HepG2 (cell line): Measurements from ENCODE around the gene DDRGK1. TPM values are rescaled to one million over a fixed set of nuclear protein-coding genes. Genes with fewer than 3 reads are reported as not detected.
A peak's percentile ranks its signal among the peaks of the same experiment; 100 is the strongest.

Experiments
- ELF4 ChIP-seq: sonication (generic); formaldehyde crosslinking; IDR thresholded peaks from 2 replicates; pipeline ENCODE4 v1.5.0; 2020; ENCODE audit warnings: missing genetic modification reagents, mild to moderate bottlenecking, moderate library complexity, borderline replicate concordance
- EZH2 ChIP-seq: conservative IDR thresholded peaks from 2 replicates; pipeline ENCODE4 v1.6.1; 2012; ENCODE audit warnings: mild to moderate bottlenecking, low read depth, low read length, moderate library complexity
- HDAC2 ChIP-seq: sonication (generic); formaldehyde crosslinking; IDR thresholded peaks from 2 replicates; pipeline ENCODE4 v1.4.0; 2020; ENCODE audit warnings: missing genetic modification reagents
- MAFG ChIP-seq: sonication (generic); formaldehyde crosslinking; IDR thresholded peaks from 2 replicates; pipeline ENCODE4 v1.5.1; 2020; ENCODE audit warnings: mild to moderate bottlenecking, missing genetic modification reagents
- NFE2 ChIP-seq: sonication (generic); formaldehyde crosslinking; IDR thresholded peaks from 2 replicates; pipeline ENCODE4 v1.4.0; 2020; ENCODE audit warnings: missing genetic modification reagents
- NFIB ChIP-seq: sonication (generic); formaldehyde crosslinking; IDR thresholded peaks from 2 replicates; pipeline ENCODE4 v1.9.0; 2021; ENCODE audit warnings: missing genetic modification reagents, mild to moderate bottlenecking, borderline replicate concordance
- PITX1 ChIP-seq: sonication (generic); formaldehyde crosslinking; IDR thresholded peaks from 2 replicates; pipeline ENCODE4 v1.5.1; 2020; ENCODE audit warnings: mild to moderate bottlenecking, missing genetic modification reagents
- RFXAP ChIP-seq: sonication (generic); formaldehyde crosslinking; IDR thresholded peaks from 2 replicates; pipeline ENCODE4 v1.4.0; 2020; ENCODE audit warnings: missing genetic modification reagents, borderline replicate concordance
- SAP130 ChIP-seq: IDR thresholded peaks from 2 replicates; pipeline ENCODE4 v1.6.1; 2016; ENCODE audit warnings: low read depth
- SP1 ChIP-seq, 2 experiments: fragments of 450-650 bp in 1 of 2; sonication (generic) in 1 of 2; formaldehyde crosslinking in 1 of 2; IDR thresholded peaks; 2 replicates each; pipeline versions ENCODE4 v1.4.0 to v1.6.1; 2016 to 2020; ENCODE audit warnings: missing genetic modification reagents in 1 of 2
- SSRP1 ChIP-seq: IDR thresholded peaks from 2 replicates; pipeline ENCODE4 v1.6.1; 2016; ENCODE audit warnings: control low read depth
- ZMYM4 ChIP-seq: sonication (generic); formaldehyde crosslinking; IDR thresholded peaks from 2 replicates; pipeline ENCODE4 v1.8.1; 2023; ENCODE audit warnings: mild to moderate bottlenecking, missing genetic modification reagents
- ZNF260 ChIP-seq: sonication (generic); formaldehyde crosslinking; IDR thresholded peaks from 2 replicates; pipeline ENCODE4 v1.4.0; 2020; ENCODE audit warnings: missing genetic modification reagents, low read depth, mild to moderate bottlenecking, borderline replicate concordance
- ZNF687 ChIP-seq: sonication (generic); formaldehyde crosslinking; IDR thresholded peaks from 2 replicates; pipeline ENCODE4 v1.5.1; 2020; ENCODE audit warnings: mild to moderate bottlenecking, missing genetic modification reagents, moderate library complexity
- ZNF747 ChIP-seq: sonication (generic); formaldehyde crosslinking; IDR thresholded peaks from 2 replicates; pipeline ENCODE4 v1.8.1; 2023; ENCODE audit warnings: missing genetic modification reagents, mild to moderate bottlenecking, borderline replicate concordance
- ZNF784 ChIP-seq: sonication (generic); formaldehyde crosslinking; IDR thresholded peaks from 2 replicates; pipeline ENCODE4 v1.5.1; 2020; ENCODE audit warnings: missing genetic modification reagents, mild to moderate bottlenecking, borderline replicate concordance
- ZNF792 ChIP-seq: IDR thresholded peaks from 2 replicates; pipeline ENCODE4 v1.6.1; 2016
- ZNF878 ChIP-seq: sonication (generic); formaldehyde crosslinking; IDR thresholded peaks from 2 replicates; pipeline ENCODE4 v1.8.1; 2023; ENCODE audit warnings: mild to moderate bottlenecking, missing genetic modification reagents, moderate library complexity
- polyA plus RNA-seq, 8 experiments: library from polyadenylated mRNA; depleted of rRNA in 3 of 8; stranded (reverse) in 7 of 8; unstranded in 1 of 8; fragments of >200 nt; fragmentation: Illumina TruSeq in 4 of 8; extraction: Trizol in 4 of 8; gene quantifications; 2 replicates each; pipeline versions ENCODE4 v1.2.1 to v1.2.3, GENCODE V29; 2011 to 2016; ENCODE audit warnings: low read depth in 4 of 8, missing spikeins in 1 of 8, mixed read lengths in 1 of 8; ENCODE audit not compliant: insufficient read depth in 1 of 8
- total RNA-seq, 5 experiments: library from RNA; depleted of rRNA; stranded (reverse); fragments of >200 nt; fragmentation: Illumina TruSeq; extraction: Trizol; gene quantifications; 2 replicates each; pipeline ENCODE4 v1.2.3, GENCODE V29; 2016; ENCODE audit warnings: low read depth in 1 of 5
- TF ChIP-seq, protein P1 (sequence below): sonication (generic); formaldehyde crosslinking; conservative IDR thresholded peaks from 2 replicates; pipeline ENCODE4 v1.8.0; 2022; ENCODE audit warnings: low read depth, missing genetic modification reagents
- TF ChIP-seq, protein P2 (sequence below): sonication (generic); formaldehyde crosslinking; conservative IDR thresholded peaks from 2 replicates; pipeline ENCODE4 v1.4.0; 2020; ENCODE audit warnings: missing genetic modification reagents
- TF ChIP-seq, protein P3 (sequence below): sonication (generic); formaldehyde crosslinking; IDR thresholded peaks from 2 replicates; pipeline ENCODE4 v1.4.0; 2020; ENCODE audit warnings: mild to moderate bottlenecking, missing genetic modification reagents

The DDRGK1 gene
- total and polyA plus RNA-seq, 2 of the 13 experiments (the other 11 are each of a cell fraction or from before 2014, with no cell fraction given), result 96.7 to 149 TPM

- TF ChIP-seq, protein P1, sequence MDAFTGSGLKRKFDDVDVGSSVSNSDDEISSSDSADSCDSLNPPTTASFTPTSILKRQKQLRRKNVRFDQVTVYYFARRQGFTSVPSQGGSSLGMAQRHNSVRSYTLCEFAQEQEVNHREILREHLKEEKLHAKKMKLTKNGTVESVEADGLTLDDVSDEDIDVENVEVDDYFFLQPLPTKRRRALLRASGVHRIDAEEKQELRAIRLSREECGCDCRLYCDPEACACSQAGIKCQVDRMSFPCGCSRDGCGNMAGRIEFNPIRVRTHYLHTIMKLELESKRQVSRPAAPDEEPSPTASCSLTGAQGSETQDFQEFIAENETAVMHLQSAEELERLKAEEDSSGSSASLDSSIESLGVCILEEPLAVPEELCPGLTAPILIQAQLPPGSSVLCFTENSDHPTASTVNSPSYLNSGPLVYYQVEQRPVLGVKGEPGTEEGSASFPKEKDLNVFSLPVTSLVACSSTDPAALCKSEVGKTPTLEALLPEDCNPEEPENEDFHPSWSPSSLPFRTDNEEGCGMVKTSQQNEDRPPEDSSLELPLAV (CRISPR knock-in tag), result no peak; the same call in none of the 2 replicates
- TF ChIP-seq SAP130 (CRISPR knock-in tag), result peak; percentile 80
- TF ChIP-seq NFIB (CRISPR knock-in tag), result no peak
- TF ChIP-seq SP1 (IDR thresholded peaks at IDR 0.05), result no peak
- TF ChIP-seq SP1 (CRISPR knock-in tag; IDR thresholded peaks at IDR 0.05), result no peak; the same call in 1 of the 2 replicates
- no peak for TF ChIP-seq MAFG
- no peak for TF ChIP-seq ZNF260 (CRISPR knock-in tag)
- peak; percentile 33; the same call in 1 of the 2 replicates for TF ChIP-seq ZNF784
- TF ChIP-seq ZMYM4 (CRISPR knock-in tag), result peak; percentile 19; the same call in 1 of the 2 replicates
- TF ChIP-seq ELF4 (CRISPR knock-in tag), result no peak
- peak; percentile 24; the same call in 1 of the 2 replicates for TF ChIP-seq PITX1
- no peak for TF ChIP-seq EZH2
- TF ChIP-seq RFXAP, result no peak
- TF ChIP-seq ZNF878 (CRISPR knock-in tag), result no peak
- no peak for TF ChIP-seq ZNF792 (CRISPR knock-in tag)
- peak; percentile 25 for TF ChIP-seq ZNF747 (CRISPR knock-in tag)
- no peak for TF ChIP-seq ZNF687 (CRISPR knock-in tag)
- no peak for TF ChIP-seq NFE2 (CRISPR knock-in tag)
- TF ChIP-seq HDAC2 (CRISPR knock-in tag), result no peak
- TF ChIP-seq, protein P2, sequence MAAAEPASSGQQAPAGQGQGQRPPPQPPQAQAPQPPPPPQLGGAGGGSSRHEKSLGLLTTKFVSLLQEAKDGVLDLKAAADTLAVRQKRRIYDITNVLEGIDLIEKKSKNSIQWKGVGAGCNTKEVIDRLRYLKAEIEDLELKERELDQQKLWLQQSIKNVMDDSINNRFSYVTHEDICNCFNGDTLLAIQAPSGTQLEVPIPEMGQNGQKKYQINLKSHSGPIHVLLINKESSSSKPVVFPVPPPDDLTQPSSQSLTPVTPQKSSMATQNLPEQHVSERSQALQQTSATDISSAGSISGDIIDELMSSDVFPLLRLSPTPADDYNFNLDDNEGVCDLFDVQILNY, result no peak
- TF ChIP-seq, protein P3, sequence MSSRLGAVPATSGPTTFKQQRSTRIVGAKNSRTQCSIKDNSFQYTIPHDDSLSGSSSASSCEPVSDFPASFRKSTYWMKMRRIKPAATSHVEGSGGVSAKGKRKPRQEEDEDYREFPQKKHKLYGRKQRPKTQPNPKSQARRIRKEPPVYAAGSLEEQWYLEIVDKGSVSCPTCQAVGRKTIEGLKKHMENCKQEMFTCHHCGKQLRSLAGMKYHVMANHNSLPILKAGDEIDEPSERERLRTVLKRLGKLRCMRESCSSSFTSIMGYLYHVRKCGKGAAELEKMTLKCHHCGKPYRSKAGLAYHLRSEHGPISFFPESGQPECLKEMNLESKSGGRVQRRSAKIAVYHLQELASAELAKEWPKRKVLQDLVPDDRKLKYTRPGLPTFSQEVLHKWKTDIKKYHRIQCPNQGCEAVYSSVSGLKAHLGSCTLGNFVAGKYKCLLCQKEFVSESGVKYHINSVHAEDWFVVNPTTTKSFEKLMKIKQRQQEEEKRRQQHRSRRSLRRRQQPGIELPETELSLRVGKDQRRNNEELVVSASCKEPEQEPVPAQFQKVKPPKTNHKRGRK, result peak; percentile 71; the same call in 1 of the 2 replicates
- TF ChIP-seq SSRP1 (CRISPR knock-in tag), result 0 out of 2 replicates have a peak, but pooled peaks have one; percentile 12
These were observed 31.4 kb downstream of the DDRGK1 start, which contains the start of gene LZTS3 (continued) for GRCh38 chr20:3172933-3173609.
